Prostate gland (tissue), 2 donors: ENCODE data around the gene IL4.

ENCODE experiments used
- POLR2A ChIP-seq: fragments of 450-650 bp; IDR thresholded peaks from one replicate; pipeline ENCODE4 v1.6.1; 2016; ENCODE audit warnings: antibody characterized with exemption, mild to moderate bottlenecking
- POLR2AphosphoS5 ChIP-seq: sonication (generic); formaldehyde crosslinking; IDR thresholded peaks from one replicate; pipeline ENCODE4 v1.6.1; 2017; ENCODE audit warnings: antibody characterized with exemption
- TF ChIP-seq, protein P1 (sequence below), 4 experiments: fragments of 200-600 bp in 2 of 4; fragments of 450-650 bp in 2 of 4; sonication (generic) in 2 of 4; IDR thresholded peaks; 1 replicate in 3 of 4; 2 replicates in 1 of 4; pipeline ENCODE4 v1.5.1; 2016 to 2019; ENCODE audit warnings: antibody characterized with exemption in 4 of 4, mild to moderate bottlenecking in 2 of 4, moderate library complexity in 2 of 4

DNA sequence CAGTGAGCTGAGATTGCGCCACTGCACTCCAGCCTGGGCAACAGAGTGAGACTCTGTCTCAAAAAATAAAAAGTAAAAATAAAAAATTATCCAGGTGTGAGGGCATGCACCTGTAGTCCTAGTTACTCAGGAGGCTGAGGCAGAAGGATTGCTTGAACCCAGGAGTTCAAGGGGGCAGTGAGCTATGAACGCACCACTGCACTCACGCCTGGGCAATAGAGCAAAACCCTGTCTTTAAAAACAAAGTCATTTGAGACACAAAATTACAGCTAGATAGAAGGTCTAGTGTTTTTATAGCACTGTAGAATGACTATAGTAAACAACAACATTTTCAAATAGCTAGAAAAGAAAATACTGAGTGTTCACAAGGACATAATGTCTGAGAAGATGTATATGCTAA is 16.4 kb downstream of the IL4 start:
- TF ChIP-seq, protein P1, sequence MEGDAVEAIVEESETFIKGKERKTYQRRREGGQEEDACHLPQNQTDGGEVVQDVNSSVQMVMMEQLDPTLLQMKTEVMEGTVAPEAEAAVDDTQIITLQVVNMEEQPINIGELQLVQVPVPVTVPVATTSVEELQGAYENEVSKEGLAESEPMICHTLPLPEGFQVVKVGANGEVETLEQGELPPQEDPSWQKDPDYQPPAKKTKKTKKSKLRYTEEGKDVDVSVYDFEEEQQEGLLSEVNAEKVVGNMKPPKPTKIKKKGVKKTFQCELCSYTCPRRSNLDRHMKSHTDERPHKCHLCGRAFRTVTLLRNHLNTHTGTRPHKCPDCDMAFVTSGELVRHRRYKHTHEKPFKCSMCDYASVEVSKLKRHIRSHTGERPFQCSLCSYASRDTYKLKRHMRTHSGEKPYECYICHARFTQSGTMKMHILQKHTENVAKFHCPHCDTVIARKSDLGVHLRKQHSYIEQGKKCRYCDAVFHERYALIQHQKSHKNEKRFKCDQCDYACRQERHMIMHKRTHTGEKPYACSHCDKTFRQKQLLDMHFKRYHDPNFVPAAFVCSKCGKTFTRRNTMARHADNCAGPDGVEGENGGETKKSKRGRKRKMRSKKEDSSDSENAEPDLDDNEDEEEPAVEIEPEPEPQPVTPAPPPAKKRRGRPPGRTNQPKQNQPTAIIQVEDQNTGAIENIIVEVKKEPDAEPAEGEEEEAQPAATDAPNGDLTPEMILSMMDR (IDR thresholded peaks at IDR 0.05): no peak
- TF ChIP-seq POLR2A (no peak), POLR2AphosphoS5 (no peak)
